Measurements from ENCODE around the gene KIR2DL3.

KIR2DL3 gene

GRCh38 chr19:54790711-54791110 is 52.4 kb downstream of the KIR2DL3 start:
- Histone ChIP-seq H3K4me3 (ENCODE audit: low read depth, low read length) (no peak overlapping the region), H3K27ac (no peak overlapping the region), H3K36me3 (replicated peaks) (no peaks in the 10 kb centered on the region), H3K27me3 (replicated peaks) (no peaks in the 10 kb centered on the region)
- no peak for DNase-seq
- TF ChIP-seq CTCF (IDR thresholded peaks at IDR 0.05; ENCODE audit: low read depth, low read length, missing control alignments): no peak
- in situ Hi-C loops (cut with HindIII; ENCODE audit: low pct_ligation_motif_present, low sequenced_read_pairs): no loop called here

GRCh38 chr19:54791476-54791875 is 53.2 kb downstream of the KIR2DL3 start:
- Histone ChIP-seq H3K27me3 (replicated peaks) (no peaks in the 10 kb centered on the region), H3K4me3 (ENCODE audit: low read depth, low read length) (no peak overlapping the region), H3K27ac (no peak overlapping the region), H3K36me3 (replicated peaks) (no peaks in the 10 kb centered on the region)
- TF ChIP-seq CTCF (IDR thresholded peaks at IDR 0.05; ENCODE audit: low read depth, low read length, missing control alignments): no peak
- DNase-seq: no peak
- in situ Hi-C loops (cut with HindIII; ENCODE audit: low pct_ligation_motif_present, low sequenced_read_pairs): no loop called here

GRCh38 chr19:54792814-54793213 is 54.5 kb downstream of the KIR2DL3 start:
- Histone ChIP-seq H3K4me3 (ENCODE audit: low read depth, low read length) (no peak overlapping the region), H3K27ac (no peak overlapping the region), H3K27me3 (replicated peaks) (no peaks in the 10 kb centered on the region), H3K36me3 (replicated peaks) (no peaks in the 10 kb centered on the region)
- in situ Hi-C loops (cut with HindIII; ENCODE audit: low pct_ligation_motif_present, low sequenced_read_pairs): no loop called here
- DNase-seq: no peak
- no peak for TF ChIP-seq CTCF (IDR thresholded peaks at IDR 0.05; ENCODE audit: low read depth, low read length, missing control alignments)

GRCh38 chr19:54795758-54796157 is 57.4 kb downstream of the KIR2DL3 start:
- in situ Hi-C loops (cut with HindIII; ENCODE audit: low pct_ligation_motif_present, low sequenced_read_pairs): no loop called here
- no peak for DNase-seq
- no peak overlapping the region for H3K4me3 ChIP-seq (ENCODE audit: low read depth, low read length)
- no peak overlapping the region for H3K27ac ChIP-seq
- H3K36me3 ChIP-seq (replicated peaks): no peaks in the 10 kb centered on the region
- TF ChIP-seq CTCF (IDR thresholded peaks at IDR 0.05; ENCODE audit: low read depth, low read length, missing control alignments): no peak
- H3K27me3 ChIP-seq (replicated peaks): no peaks in the 10 kb centered on the region

All from brain microvascular endothelial cell (primary cell).